Body of pancreas (tissue), 4 donors: ENCODE data around the gene ERC2.

ENCODE experiments used
- POLR2A ChIP-seq, 3 donors: fragments of 450-650 bp; IDR thresholded peaks; one replicate each; pipeline ENCODE4 v1.6.1; 2016; ENCODE audit warnings: antibody characterized with exemption in 3 of 3, mild to moderate bottlenecking in 2 of 3
- TF ChIP-seq, protein P1 (sequence below), 7 experiments: fragments of 450-650 bp in 4 of 7; fragments of 200-600 bp in 3 of 7; sonication (generic) in 3 of 7; IDR thresholded peaks; one replicate each; pipeline ENCODE4 v1.5.1; 2016 to 2019; ENCODE audit warnings: antibody characterized with exemption in 7 of 7

DNA sequence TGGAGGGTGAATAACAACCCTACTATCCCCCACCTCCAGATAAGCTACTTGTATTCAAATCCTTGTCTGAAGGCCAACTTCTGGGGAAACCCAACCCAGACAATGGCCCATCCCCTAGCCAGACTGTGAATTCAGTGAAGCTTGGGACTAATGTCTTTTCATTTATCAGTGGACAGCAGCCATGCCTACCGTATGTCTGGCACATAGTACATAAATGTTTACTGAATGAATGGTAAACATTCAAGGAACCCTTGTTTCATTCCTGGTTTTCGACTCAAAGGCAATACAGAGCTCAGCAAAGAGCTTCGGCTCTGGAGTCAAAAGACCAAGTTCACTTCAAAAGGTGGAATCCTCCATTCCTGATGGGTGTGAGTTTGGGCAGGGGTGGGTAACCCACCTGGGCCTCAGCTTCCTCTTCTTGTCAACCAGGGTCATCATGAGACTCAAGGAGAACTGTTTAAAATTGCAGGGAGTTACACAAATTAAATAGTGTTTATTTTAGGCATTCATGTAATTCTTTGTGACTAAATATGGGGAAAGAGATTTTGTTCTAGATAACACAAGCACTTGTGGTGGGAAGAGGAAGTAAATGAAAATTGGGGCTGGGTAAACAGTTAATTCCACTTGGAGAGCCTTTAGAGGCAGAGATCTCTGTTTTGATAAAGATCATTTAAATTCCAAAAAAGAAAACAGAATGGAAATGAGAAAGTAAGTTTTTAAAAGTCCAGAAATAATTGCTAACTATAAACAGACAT lies 677.5 kb downstream of the ERC2 start:
- TF ChIP-seq, protein P1, sequence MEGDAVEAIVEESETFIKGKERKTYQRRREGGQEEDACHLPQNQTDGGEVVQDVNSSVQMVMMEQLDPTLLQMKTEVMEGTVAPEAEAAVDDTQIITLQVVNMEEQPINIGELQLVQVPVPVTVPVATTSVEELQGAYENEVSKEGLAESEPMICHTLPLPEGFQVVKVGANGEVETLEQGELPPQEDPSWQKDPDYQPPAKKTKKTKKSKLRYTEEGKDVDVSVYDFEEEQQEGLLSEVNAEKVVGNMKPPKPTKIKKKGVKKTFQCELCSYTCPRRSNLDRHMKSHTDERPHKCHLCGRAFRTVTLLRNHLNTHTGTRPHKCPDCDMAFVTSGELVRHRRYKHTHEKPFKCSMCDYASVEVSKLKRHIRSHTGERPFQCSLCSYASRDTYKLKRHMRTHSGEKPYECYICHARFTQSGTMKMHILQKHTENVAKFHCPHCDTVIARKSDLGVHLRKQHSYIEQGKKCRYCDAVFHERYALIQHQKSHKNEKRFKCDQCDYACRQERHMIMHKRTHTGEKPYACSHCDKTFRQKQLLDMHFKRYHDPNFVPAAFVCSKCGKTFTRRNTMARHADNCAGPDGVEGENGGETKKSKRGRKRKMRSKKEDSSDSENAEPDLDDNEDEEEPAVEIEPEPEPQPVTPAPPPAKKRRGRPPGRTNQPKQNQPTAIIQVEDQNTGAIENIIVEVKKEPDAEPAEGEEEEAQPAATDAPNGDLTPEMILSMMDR (IDR thresholded peaks at IDR 0.05), result no peak
- no peak for TF ChIP-seq POLR2A (IDR thresholded peaks at IDR 0.05)
